Suprapubic skin (tissue), 4 donors: Measurements from ENCODE around the gene WDFY2.

ENCODE experiments used
- EP300 ChIP-seq: sonication (generic); formaldehyde crosslinking; IDR thresholded peaks from one replicate; pipeline ENCODE4 v1.6.1; 2017; ENCODE audit warnings: antibody characterized with exemption
- POLR2AphosphoS5 ChIP-seq, 3 donors: sonication (generic); formaldehyde crosslinking; IDR thresholded peaks; one replicate each; pipeline ENCODE4 v1.6.1; 2017; ENCODE audit warnings: antibody characterized with exemption in 3 of 3
- TF ChIP-seq, protein P1 (sequence below), 2 donors: fragments of 200-600 bp in 1 of 2; fragments of 450-650 bp in 1 of 2; sonication (generic) in 1 of 2; IDR thresholded peaks; one replicate each; pipeline ENCODE4 v1.5.1; 2016 to 2019; ENCODE audit warnings: antibody characterized with exemption in 2 of 2, mild to moderate bottlenecking in 1 of 2, moderate library complexity in 1 of 2

GRCh38 chr13:51807041-51807440, 222.8 kb downstream of the WDFY2 start:
- TF ChIP-seq EP300 (no peak), POLR2AphosphoS5 (IDR thresholded peaks at IDR 0.05) (no peak)
- TF ChIP-seq, protein P1, sequence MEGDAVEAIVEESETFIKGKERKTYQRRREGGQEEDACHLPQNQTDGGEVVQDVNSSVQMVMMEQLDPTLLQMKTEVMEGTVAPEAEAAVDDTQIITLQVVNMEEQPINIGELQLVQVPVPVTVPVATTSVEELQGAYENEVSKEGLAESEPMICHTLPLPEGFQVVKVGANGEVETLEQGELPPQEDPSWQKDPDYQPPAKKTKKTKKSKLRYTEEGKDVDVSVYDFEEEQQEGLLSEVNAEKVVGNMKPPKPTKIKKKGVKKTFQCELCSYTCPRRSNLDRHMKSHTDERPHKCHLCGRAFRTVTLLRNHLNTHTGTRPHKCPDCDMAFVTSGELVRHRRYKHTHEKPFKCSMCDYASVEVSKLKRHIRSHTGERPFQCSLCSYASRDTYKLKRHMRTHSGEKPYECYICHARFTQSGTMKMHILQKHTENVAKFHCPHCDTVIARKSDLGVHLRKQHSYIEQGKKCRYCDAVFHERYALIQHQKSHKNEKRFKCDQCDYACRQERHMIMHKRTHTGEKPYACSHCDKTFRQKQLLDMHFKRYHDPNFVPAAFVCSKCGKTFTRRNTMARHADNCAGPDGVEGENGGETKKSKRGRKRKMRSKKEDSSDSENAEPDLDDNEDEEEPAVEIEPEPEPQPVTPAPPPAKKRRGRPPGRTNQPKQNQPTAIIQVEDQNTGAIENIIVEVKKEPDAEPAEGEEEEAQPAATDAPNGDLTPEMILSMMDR (IDR thresholded peaks at IDR 0.05), result no peak
